Keratinocyte (primary cell): ENCODE measurements around the gene TRABD2B. TPM values are rescaled to one million over a fixed set of nuclear protein-coding genes. Genes with fewer than 3 reads are reported as not detected.

Source experiments
- DNase-seq: peaks from one replicate; pipeline ENCODE4 v3.0.0-alpha.2; 2011; ENCODE audit warnings: low read depth, missing footprints, low spot score
- FAIRE-seq: peaks from 2 replicates; lab custom pipeline; 2011; peaks lifted over from hg19 to GRCh38; lab: Jason Lieb, UNC
- H2AFZ ChIP-seq: 2 replicates; pipeline ENCODE4 v1.6.0; 2012; ENCODE audit warnings: low read length, control low read depth, inconsistent platforms; ENCODE audit not compliant: control insufficient read depth
- H3K27ac ChIP-seq: 2 replicates; pipeline ENCODE4 v1.5.1; 2011; ENCODE audit warnings: low read length; ENCODE audit not compliant: control insufficient read depth, insufficient read depth
- H3K27me3 ChIP-seq: 3 replicates; pipeline ENCODE4 v1.6.0; 2011; ENCODE audit warnings: low read length; ENCODE audit not compliant: control insufficient read depth, insufficient read depth; ENCODE audit errors: extremely low read depth
- H3K36me3 ChIP-seq, 2 experiments: 2 replicates in 1 of 2; 3 replicates in 1 of 2; pipeline ENCODE4 v1.5.1; 2011; ENCODE audit warnings: low read length in 2 of 2, mild to moderate bottlenecking in 1 of 2; ENCODE audit not compliant: control insufficient read depth in 2 of 2, insufficient read depth in 2 of 2; ENCODE audit errors: extremely low read depth in 1 of 2
- H3K4me1 ChIP-seq: 3 replicates; pipeline ENCODE4 v1.5.1; 2011; ENCODE audit warnings: low read length; ENCODE audit not compliant: control insufficient read depth, insufficient read depth; ENCODE audit errors: extremely low read depth
- H3K4me2 ChIP-seq: 3 replicates; pipeline ENCODE4 v1.6.0; 2011; ENCODE audit warnings: low read depth, low read length; ENCODE audit not compliant: control insufficient read depth, insufficient read depth; ENCODE audit errors: extremely low read depth
- H3K4me3 ChIP-seq, 3 experiments: fragments of 200-600 bp in 1 of 3; sonication (generic) in 1 of 3; 2 replicates in 2 of 3; 3 replicates in 1 of 3; pipeline ENCODE4 v1.5.1; 2011 to 2016; ENCODE audit warnings: low read length in 3 of 3, mild to moderate bottlenecking in 3 of 3, control low read depth in 2 of 3, inconsistent platforms in 1 of 3, low read depth in 1 of 3, mixed read lengths in 1 of 3, mixed run types in 1 of 3, moderate library complexity in 1 of 3; ENCODE audit not compliant: control insufficient read depth in 2 of 3, insufficient read depth in 2 of 3; ENCODE audit errors: extremely low read depth in 1 of 3
- H3K79me2 ChIP-seq: 2 replicates; pipeline ENCODE4 v1.6.0; 2012; ENCODE audit warnings: low read length; ENCODE audit not compliant: control insufficient read depth, insufficient read depth
- H3K9ac ChIP-seq: 3 replicates; pipeline ENCODE4 v1.6.0; 2011; ENCODE audit warnings: low read length; ENCODE audit not compliant: control insufficient read depth, insufficient read depth; ENCODE audit errors: extremely low read depth
- H3K9me1 ChIP-seq: 3 replicates; pipeline ENCODE4 v1.6.0; 2011; ENCODE audit warnings: low read length; ENCODE audit not compliant: control insufficient read depth, insufficient read depth; ENCODE audit errors: extremely low read depth
- H3K9me3 ChIP-seq: 2 replicates; pipeline ENCODE4 v1.5.1; 2012; ENCODE audit warnings: low read depth, low read length; ENCODE audit not compliant: control insufficient read depth
- H4K20me1 ChIP-seq: 3 replicates; pipeline ENCODE4 v1.6.0; 2011; ENCODE audit warnings: low read length; ENCODE audit not compliant: control insufficient read depth, insufficient read depth; ENCODE audit errors: extremely low read depth
- CTCF ChIP-seq, 3 experiments: IDR thresholded peaks in 1 of 3; conservative IDR thresholded peaks in 1 of 3; optimal IDR thresholded peaks in 1 of 3; 2 replicates in 2 of 3; 3 replicates in 1 of 3; pipeline versions ENCODE3 to v1.5.1; 2011; ENCODE audit warnings: low read length in 3 of 3, mild to moderate bottlenecking in 3 of 3, moderate library complexity in 2 of 3, control low read depth in 1 of 3, inconsistent platforms in 1 of 3; ENCODE audit not compliant: insufficient read depth in 2 of 3; ENCODE audit errors: extremely low read depth in 1 of 3
- EZH2 ChIP-seq: IDR thresholded peaks from one replicate; pipeline ENCODE4 v1.6.1; 2012; ENCODE audit warnings: inconsistent platforms, mild to moderate bottlenecking, low read length, moderate library complexity
- dilution Hi-C: fragments of 300-500 bp; cut with MboI; formaldehyde crosslinking; loops from one replicate; pipeline ENCODE4 v1.7.0; 2020; ENCODE audit warnings: low sequenced_read_pairs; ENCODE audit not compliant: extremely low pct_ligation_motif_present
- polyA plus RNA-seq, 5 experiments: library from polyadenylated mRNA; depleted of rRNA in 3 of 5; stranded (reverse) in 3 of 5; stranded (forward) in 1 of 5; unstranded in 1 of 5; fragments of >200 nt; gene quantifications; 1 replicate in 1 of 5; 2 replicates in 3 of 5; 3 replicates in 1 of 5; pipeline versions ENCODE4 v1.2.1 to v1.2.3, GENCODE V29; 2011 to 2012; ENCODE audit warnings: missing spikeins in 2 of 5, low read depth in 1 of 5, low replicate concordance in 1 of 5

The TRABD2B gene
- polyA plus RNA-seq, 1 donor (not counting 4 experiments of a cell fraction or from before 2014, with no cell fraction given), result 0.13 TPM

- Histone ChIP-seq H4K20me1 (no peaks in the 10 kb centered on the region), H3K4me1 (peaks cover 11% of the 10 kb centered on the region), H3K36me3 (no peaks in the 10 kb centered on the region), H3K9me1 (no peaks in the 10 kb centered on the region), H3K9me3 (no peaks in the 10 kb centered on the region), H3K27me3 (no peaks in the 10 kb centered on the region), H3K27ac (no peak overlapping the region), H3K9ac (no peak overlapping the region), H2AFZ (no peak overlapping the region), H3K4me2 (no peak overlapping the region), H3K4me3 (no peak overlapping the region), H3K79me2 (no peaks in the 10 kb centered on the region)
- dilution Hi-C loops, result no loop called here
- FAIRE-seq (no peak), DNase-seq (no peak)
- TF ChIP-seq EZH2 (no peak), CTCF (optimal IDR thresholded peaks at IDR 0.05 in 1 of 3, IDR thresholded peaks at IDR 0.05 in 1 of 3, conservative IDR thresholded peaks at IDR 0.05 in 1 of 3; ENCODE audit: extremely low read depth in 1 of 3, insufficient read depth in 2 of 3, low read length in 3 of 3) (no peak)
These were observed 33.6 kb upstream of the TRABD2B start for GRCh38 chr1:48030696-48031365.

GRCh38 chr1:48030211-48030610 lies 33.0 kb upstream of the TRABD2B start:
- no peak overlapping the region for H2AFZ ChIP-seq
- no peak overlapping the region for H3K4me3 ChIP-seq
- H3K27me3 ChIP-seq, result no peaks in the 10 kb centered on the region
- H4K20me1 ChIP-seq, result no peaks in the 10 kb centered on the region
- no peaks in the 10 kb centered on the region for H3K36me3 ChIP-seq
- FAIRE-seq (no peak), DNase-seq (no peak)
- H3K4me1 ChIP-seq, result peaks cover 13% of the 10 kb centered on the region
- H3K9me3 ChIP-seq, result no peaks in the 10 kb centered on the region
- dilution Hi-C loops, result no loop called here
- H3K27ac ChIP-seq, result no peak overlapping the region
- H3K79me2 ChIP-seq, result no peaks in the 10 kb centered on the region
- no peak overlapping the region for H3K9ac ChIP-seq
- H3K9me1 ChIP-seq, result no peaks in the 10 kb centered on the region
- H3K4me2 ChIP-seq, result no peak overlapping the region
- no peak for TF ChIP-seq CTCF (optimal IDR thresholded peaks at IDR 0.05 in 1 of 3, IDR thresholded peaks at IDR 0.05 in 1 of 3, conservative IDR thresholded peaks at IDR 0.05 in 1 of 3; ENCODE audit: extremely low read depth in 1 of 3, insufficient read depth in 2 of 3, low read length in 3 of 3)
